Measurements from ENCODE around the gene ZCCHC14.

- no peak for TF ChIP-seq ZFP62 (CRISPR knock-in tag; IDR thresholded peaks at IDR 0.05)
- TF ChIP-seq, protein P1, sequence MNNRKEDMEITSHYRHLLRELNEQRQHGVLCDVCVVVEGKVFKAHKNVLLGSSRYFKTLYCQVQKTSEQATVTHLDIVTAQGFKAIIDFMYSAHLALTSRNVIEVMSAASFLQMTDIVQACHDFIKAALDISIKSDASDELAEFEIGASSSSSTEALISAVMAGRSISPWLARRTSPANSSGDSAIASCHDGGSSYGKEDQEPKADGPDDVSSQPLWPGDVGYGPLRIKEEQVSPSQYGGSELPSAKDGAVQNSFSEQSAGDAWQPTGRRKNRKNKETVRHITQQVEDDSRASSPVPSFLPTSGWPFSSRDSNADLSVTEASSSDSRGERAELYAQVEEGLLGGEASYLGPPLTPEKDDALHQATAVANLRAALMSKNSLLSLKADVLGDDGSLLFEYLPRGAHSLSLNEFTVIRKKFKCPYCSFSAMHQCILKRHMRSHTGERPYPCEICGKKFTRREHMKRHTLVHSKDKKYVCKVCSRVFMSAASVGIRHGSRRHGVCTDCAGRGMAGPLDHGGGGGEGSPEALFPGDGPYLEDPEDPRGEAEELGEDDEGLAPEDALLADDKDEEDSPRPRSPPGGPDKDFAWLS (CRISPR knock-in tag; IDR thresholded peaks at IDR 0.05; ENCODE audit: borderline replicate concordance), result no peak
Observed at GRCh38 chr16:87366288-87366687, 126.5 kb downstream of the ZCCHC14 start.

Measured in HepG2 (cell line).